GM12864 (cell line): ENCODE results near the gene COX4I1.
"Not testable (repeated sequence)": the region's sequence is repeated elsewhere in the genome, so short reads cannot be mapped to it uniquely, and the experiment has no call there.

Experiments used
- DNase-seq: peaks from one replicate; pipeline ENCODE4 v3.0.0-alpha.2; 2011; ENCODE audit warnings: low read depth
- H3K4me3 ChIP-seq: 2 replicates; pipeline ENCODE4 v1.5.1; 2011; ENCODE audit warnings: mild to moderate bottlenecking, low read depth, low read length, control low read depth
- TF ChIP-seq, protein P1 (sequence below): IDR thresholded peaks from 2 replicates; pipeline ENCODE4 v1.5.1; 2011; ENCODE audit warnings: low read depth, mild to moderate bottlenecking, moderate library complexity, low read length, control low read depth, inconsistent platforms; ENCODE audit errors: missing control alignments

The COX4I1 gene

GRCh38 chr16:85798283-85798776 lies 1.2 kb upstream of the COX4I1 start:
- peak overlapping the region; percentile 77 for H3K4me3 ChIP-seq
- no peak for DNase-seq
- TF ChIP-seq, protein P1, sequence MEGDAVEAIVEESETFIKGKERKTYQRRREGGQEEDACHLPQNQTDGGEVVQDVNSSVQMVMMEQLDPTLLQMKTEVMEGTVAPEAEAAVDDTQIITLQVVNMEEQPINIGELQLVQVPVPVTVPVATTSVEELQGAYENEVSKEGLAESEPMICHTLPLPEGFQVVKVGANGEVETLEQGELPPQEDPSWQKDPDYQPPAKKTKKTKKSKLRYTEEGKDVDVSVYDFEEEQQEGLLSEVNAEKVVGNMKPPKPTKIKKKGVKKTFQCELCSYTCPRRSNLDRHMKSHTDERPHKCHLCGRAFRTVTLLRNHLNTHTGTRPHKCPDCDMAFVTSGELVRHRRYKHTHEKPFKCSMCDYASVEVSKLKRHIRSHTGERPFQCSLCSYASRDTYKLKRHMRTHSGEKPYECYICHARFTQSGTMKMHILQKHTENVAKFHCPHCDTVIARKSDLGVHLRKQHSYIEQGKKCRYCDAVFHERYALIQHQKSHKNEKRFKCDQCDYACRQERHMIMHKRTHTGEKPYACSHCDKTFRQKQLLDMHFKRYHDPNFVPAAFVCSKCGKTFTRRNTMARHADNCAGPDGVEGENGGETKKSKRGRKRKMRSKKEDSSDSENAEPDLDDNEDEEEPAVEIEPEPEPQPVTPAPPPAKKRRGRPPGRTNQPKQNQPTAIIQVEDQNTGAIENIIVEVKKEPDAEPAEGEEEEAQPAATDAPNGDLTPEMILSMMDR = no peak

GRCh38 chr16:85798901-85799496 lies 496 bp upstream of the COX4I1 start:
- peak overlapping the region; percentile 77 for H3K4me3 ChIP-seq
- TF ChIP-seq, protein P1 = no peak
- DNase-seq = no peak

- TF ChIP-seq, protein P1 = no peak
- peak overlapping the region; percentile 77 for H3K4me3 ChIP-seq
- no peak for DNase-seq
Measured at GRCh38 chr16:85800321-85800669, 800 bp downstream of the COX4I1 start.

- DNase-seq = no peak
- TF ChIP-seq, protein P1 = no peak
- no peak overlapping the region for H3K4me3 ChIP-seq
Measured at GRCh38 chr16:85803570-85803969, 4.1 kb downstream of the COX4I1 start.

DNA sequence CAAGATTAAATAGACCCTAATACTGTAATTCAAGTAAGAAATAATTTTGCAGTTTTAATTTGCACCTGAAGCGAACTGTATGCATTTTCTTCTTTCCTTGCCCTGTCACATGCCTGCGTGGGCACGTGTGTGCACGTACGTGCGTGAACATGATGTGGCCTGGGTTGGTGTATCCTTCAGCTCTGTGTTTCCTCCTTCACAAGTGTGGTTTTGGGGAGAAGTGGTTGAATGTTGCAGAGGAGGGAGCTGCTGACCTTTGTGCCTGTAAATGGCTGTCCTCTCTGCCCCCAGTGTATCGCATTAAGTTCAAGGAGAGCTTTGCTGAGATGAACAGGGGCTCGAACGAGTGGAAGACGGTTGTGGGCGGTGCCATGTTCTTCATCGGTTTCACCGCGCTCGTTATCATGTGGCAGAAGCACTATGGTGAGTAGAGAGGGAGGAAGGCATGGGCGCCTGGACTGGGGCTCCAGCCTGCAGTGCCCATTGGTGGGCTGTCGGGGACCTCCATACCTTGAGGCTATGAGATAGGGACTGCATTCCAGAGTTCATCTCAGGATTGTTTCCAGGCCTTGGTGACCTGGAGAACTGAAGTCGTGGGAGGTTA lies 6.0 kb downstream of the COX4I1 start:
- TF ChIP-seq, protein P1 = no peak
- H3K4me3 ChIP-seq = no peak overlapping the region
- no peak for DNase-seq

DNA sequence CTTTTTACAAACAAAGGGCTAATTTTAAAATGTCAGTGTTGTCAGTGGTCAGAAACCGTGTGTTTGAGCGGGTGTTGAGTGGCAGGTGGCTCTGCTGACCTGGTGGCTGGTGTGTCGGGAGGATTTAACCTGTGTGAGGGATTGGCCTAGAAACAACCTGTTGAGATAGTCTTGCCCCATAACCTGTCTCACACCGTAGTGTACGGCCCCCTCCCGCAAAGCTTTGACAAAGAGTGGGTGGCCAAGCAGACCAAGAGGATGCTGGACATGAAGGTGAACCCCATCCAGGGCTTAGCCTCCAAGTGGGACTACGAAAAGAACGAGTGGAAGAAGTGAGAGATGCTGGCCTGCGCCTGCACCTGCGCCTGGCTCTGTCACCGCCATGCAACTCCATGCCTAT lies 7.0 kb downstream of the COX4I1 start:
- no peak for DNase-seq
- no peak overlapping the region for H3K4me3 ChIP-seq
- TF ChIP-seq, protein P1 = no peak

DNA sequence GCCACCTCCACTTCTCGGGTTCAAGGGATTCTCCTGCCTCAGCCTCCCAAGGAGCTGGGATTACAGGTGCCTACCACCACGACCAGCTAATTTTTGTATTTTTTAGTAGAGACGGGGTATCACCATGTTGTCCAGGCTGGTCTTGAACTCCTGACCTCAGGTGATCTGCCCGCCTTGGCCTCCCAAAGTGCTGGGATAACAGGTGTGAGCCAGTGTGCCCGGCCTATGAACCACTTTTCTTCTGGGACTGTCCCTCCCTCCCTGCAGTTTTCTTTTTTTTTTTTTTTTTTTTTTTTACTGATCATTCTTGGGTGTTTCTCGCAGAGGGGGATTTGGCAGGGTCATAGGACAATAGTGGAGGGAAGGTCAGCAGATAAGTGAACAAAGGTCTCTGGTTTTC lies 7.8 kb downstream of the COX4I1 start:
- not testable (repeated sequence) for DNase-seq, H3K4me3 ChIP-seq

DNA sequence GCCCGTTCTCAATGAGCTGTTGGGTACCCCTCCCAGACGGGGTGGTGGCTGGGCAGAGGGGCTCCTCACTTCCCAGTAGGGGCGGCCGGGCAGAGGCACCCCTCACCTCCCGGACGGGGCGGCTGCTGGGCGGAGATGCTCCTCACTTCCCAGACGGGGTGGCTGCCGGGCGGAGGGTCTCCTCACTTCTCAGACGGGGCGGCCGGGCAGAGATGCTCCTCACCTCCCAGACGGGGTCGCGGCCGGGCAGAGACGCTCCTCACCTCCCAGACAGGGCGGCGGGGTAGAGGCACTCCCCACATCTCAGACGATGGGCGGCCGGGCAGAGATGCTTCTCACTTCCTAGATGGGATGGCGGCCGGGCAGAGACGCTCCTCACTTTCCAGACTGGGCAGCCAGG lies 8.6 kb downstream of the COX4I1 start:
- H3K4me3 ChIP-seq, DNase-seq: not testable (repeated sequence)
